HG02610 (cell line): ENCODE data around the gene ANKRD31.

Source experiments
- ATAC-seq: cut with Tn5 transposase; IDR thresholded peaks from one replicate; pipeline ENCODE4 v1.9.1; 2021; ENCODE audit warnings: mild to moderate bottlenecking, moderate library complexity; ENCODE audit not compliant: unreplicated experiment

Gene ANKRD31

DNA sequence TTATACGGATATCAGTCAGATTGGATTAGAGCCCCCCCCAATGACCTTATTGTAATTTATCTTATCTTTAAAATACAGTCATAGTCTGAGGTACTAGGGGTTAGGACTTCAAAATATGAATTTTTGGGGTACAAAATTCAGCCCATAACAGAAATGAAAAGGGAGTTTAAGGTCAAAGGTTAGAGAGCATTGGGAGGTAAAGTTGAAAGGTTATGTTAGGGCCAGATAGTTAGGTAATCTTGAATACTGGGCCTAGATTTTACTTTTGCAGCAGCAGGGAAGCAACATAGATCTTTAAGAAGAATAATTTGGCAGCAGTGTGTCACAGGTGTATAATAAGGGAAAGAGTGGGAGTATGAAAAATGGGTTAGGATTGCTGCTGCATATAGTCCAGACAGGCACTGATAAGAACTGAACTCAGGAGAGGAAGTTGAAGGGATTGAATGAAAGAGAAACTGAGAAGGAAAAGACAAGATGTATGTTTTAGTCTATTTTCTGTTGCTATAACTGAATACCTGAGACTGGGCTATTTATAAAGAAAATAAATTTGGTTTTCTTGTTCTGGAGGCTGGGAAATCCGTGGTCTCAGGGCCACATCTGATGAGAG is 173.7 kb downstream of the ANKRD31 start:
- no peak for ATAC-seq

DNA sequence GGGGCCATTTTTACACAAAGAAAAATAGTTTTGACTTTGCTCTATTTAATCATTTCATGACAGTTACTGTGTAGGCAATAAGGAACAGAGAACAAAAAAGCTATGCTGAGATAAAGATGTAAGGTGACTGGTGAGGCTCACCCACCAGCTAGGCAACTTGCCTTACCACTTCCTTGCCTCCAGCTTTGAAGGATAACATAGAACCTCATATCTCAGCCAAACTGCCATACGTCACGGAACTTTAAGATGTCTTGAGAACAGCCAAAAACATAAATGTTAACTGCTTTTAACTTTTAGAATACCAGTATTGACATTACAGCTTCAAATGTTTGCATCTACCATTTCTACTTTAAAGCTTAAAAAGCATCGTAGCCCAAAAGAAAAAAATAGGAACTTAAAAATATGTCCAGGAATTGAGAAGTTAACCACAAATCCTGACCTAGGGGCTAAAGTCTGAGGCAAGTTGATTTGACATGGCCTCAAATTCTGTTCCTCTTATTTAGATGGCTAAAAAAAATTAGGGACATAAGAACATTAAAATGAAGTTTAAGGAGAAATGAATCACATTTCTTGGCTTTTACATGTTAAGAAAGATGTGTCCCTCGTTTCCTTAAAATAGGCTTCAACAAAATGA is 176.6 kb downstream of the ANKRD31 start:
- ATAC-seq, result no peak

DNA sequence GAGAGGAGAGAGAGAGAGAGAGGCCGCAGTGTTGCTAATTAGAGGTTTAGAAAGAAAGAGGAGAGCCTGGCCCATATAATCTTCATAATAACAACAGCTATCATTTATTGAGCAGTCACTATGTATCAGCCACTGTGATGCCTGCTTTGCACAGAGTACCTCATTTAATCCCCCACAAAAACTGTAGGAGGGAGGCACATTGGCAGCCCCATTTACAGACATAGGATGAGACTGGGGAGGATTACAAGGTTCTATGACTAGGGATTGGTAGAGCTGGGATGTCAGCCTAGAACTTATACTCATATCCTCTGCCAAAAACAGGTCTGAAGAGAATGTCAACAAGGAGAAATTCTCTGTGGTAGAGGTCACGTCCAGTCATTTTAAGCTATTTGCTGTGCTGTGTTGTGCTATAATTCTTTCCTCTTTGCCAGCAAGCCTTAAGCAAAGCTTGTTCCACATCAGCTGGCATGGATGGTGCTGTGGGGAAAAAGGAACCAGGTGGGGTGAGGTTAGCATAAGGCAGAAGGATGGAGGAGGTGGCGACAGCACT is 177.6 kb downstream of the ANKRD31 start:
- no peak for ATAC-seq

DNA sequence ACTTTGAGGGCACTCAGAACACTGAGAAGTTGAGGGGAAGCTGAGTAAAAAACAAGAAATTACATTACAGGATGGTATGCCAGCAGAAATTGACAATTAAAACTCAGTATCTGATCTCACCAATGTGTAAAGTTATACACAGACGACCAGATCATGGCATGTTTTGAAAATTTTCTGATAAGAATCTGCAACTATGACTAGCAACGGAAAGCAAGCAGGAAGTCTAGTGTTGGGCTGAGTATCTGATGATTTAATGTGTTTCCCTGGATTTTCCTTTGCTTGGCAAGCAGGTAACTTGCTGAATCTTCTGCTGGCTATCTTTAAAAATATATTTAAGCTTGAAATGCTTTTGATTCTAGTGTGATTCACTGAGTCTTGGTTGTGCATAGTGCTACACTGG is 179.1 kb downstream of the ANKRD31 start:
- no peak for ATAC-seq

DNA sequence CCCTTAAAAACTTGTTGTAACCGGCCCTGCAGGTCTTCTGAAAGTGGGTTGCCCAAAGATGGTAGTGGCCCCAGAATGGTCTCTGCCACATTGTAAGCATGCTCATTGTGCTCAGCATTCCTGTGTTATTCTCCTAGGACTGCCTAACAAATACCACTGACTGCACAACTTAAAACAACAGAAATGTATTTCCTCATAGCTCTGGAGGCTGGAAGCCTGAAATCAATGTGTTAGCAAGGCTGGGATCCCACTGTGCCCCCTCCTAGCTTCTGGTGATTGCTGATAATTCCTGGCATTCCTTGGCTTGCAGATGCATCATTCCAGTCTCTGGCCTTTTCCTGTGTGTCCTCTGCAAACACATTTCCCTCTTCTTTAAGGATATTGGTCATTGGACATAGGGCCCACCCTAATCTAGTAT is 180.9 kb downstream of the ANKRD31 start:
- no peak for ATAC-seq

DNA sequence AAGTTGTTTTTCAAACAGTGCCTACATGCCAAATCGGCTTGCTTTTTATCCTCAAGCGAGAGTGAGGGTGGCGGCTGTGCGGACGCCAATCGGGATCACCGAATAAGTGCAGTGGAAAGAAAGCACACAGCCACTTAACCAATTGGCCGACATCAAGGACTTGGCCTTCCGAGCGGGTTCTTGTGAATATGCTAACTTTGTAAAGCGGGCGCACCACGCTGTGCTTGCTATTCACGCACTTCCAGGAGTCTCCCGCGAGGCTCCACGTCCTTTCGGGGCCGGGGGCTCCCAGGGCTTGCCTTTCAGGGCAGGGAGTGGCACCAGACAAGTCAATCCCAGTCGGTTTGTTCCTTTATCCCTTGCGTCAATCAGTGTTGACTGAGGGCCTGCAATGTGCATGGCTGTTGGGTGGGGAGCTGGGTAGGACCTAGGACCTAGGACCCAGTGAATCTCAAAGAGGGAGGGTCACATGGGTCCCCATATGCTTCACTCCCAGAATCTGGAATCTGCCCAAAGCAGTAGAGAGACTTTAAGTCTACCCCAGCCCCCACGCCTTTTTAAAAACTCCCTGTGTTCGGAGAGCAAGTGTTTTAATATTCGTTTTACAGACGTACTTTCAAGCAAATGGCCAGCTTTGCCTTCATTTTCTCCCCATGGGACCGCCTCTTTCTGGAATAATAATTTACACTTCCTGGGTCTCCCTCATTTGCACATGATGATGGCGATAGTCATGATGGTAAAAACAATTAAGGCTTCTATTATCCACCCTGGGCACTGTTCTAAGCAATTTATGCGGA is 182.3 kb downstream of the ANKRD31 start:
- ATAC-seq, result no peak

DNA sequence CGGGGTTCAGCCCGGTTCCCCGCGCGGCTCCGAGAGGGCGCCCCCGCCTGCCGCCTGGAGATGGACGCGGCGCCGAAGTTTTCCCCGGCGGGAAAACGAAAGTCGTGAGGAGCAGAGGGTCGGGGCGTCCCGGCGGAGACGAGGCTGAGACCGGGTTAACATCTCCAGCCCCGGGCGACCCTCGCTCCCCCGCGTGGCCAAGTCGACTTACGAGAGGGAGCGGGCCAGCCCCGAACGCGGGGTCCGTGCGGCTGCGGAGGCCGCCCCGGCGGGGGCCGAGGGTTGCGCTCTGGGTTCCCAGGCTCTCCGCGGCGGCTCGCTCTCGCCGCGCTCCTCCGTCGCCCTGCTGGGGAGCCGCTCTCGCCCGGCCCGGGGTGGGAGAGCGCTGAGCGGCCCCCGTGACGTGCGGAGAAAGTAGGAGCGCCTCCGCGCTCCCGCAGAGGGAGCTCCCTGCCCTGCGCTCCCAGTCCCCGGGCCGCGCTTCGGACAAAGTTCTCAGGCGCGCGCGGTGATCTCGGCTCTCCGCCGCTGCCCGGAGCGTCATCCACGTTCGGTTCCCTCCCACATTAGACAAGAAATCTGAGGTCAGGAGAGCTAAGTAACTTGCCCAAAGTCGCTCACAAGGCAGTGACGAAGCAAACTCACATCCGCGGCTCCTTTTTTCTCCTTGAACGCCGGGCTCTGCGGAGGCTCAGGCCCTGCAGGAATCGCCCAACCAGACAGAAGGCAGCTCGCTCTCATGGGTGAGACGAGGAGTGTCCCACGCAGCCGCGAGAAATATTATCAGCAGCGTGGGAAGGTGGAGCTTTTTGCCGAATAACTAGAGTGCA is 183.2 kb downstream of the ANKRD31 start:
- peak; percentile 23 for ATAC-seq

DNA sequence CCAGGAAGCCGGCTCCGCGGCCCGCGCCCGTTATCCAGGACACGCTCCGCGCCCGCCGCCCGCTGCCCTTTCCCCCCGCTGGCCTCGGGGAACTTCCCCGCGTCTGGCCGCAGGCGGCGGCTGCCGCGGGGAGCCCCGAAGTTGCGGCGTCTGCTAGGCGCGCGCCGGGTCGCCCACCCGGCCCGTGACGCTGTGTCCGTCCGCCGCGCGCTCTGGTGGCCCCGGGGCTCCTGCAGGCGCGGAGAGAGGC is 183.7 kb downstream of the ANKRD31 start:
- ATAC-seq, result peak; percentile 5

DNA sequence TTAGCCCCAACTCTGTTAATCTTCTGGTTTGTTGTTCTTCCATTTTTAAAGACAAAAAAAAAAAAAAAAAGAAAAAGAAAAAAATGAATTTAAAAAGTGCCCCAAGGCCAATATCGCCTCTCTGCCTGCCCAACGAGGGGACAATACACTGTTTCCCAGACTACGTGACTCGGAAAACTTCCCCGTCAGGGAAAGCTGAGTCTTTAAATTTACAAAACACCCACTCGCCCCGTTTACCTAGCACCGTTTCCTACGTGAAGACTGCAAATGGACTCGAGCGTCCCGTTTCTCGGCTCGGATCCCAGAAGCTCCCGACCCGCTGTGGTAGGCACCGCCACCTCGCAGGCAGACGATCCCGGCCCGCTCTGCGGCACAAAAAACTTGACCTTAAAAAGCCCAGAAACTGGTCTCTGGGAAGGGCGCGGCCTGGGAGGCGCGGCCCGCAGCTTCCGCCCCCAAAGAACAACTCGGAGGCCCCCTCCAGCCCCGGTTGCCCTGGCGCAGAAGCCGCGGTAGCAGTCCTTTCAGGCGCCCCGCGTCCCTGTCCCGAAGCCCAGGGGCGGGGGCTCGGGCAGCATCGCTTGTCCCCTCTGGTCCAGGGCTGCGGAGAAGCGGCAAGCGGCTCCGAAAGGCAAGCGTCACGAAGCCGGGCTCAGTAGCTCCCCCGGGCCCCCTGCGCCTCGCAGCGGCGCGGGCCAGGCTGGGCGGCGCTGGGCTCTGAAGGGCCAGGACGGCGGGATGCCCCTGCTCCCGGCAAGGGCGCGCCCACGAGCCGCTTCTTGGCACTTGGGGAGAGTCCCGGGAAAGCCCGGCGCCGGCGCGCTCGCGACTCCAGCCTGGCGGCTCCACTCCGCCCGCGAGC is 184.3 kb downstream of the ANKRD31 start, which contains the start of gene GCNT4:
Gene GCNT4 (minus strand): TSS at position 367 of the 862 bp plus-strand sequence. CDS start 22,521 bp downstream, outside the sequence.
- ATAC-seq, result peak; percentile 22

DNA sequence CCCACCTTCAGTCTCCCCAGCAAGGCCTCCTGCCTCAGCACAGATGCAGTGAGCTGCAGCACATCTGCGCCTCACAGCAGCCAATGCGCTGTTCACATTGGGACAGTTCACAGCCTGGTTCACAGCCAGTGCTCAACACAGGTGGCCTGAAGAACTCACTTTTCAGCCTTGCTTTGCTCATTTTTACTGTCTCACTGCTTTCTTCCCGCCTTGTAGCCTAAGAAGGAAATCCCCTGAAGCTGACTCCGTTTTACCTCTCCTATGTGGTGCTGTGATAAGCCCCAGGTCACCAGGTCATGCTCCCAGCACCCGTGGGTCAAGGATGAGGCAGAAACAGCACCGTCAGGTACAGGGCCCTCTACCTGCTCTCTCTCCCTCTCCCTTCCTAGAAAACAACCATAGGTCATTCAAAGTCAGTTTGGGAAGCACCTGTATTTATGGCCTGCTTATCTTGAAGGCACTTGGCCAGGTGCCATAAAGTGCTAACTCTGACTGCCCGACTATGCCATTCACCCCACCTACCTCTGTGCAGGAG is 185.4 kb downstream of the ANKRD31 start:
- no peak for ATAC-seq

DNA sequence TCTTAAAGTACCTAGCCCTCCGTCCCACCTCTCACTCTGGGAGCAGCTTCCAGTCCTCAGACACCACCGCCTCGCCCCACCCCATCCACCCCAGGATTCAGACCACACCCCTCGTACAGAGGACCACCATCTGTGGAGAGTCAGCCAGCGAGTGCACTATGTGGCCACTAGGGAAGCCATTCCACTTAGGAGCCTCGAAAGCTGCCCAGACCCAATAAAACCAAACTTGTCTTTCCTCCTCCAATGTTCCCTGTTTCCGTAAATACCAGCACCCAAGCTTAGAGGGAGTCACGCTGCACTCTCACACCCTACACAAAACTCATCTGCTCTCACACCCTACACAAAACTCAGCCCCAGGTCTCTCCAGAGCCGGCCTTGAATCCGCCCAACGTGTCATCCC is 186.3 kb downstream of the ANKRD31 start:
- ATAC-seq, result no peak

DNA sequence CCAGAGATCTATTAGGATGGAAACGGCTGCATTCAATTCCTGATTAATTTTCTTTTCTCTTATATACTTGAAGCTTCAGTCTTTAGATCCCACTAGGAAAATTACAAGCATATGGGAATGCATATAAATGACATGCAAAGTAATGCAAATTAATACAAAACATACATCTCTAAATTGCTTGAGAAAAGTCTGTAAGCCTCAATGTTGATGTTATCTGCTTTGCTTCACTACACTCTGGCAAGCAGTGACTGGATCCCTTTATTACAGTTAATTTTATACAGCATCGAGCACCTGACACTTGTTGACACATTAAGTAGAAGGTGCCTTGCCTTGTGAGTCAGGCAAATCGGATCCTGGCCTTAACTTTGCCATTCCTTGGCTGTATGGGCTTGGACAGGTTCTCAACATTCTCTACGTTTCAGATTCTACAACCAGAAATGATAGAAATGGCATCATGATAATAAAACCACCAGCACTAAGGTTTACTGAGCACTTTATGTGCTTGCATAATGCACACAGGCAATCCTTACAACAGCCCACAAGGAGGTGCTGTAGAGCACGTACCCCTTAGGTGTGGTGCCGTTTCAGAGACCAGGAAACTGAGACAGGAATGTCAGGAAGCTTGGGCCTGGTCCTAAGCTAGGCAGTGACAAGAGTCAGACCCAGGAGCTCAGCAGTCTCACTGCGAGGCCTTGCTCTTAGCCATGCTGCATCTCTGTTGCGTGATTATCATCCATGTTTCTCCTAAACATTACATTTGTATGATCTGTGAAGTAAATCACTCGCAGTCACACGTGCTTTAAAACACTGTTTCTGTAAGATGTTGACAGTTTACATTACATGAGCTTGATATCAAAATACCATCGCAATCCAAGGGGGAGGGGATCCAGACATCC is 187.0 kb downstream of the ANKRD31 start:
- no peak for ATAC-seq

DNA sequence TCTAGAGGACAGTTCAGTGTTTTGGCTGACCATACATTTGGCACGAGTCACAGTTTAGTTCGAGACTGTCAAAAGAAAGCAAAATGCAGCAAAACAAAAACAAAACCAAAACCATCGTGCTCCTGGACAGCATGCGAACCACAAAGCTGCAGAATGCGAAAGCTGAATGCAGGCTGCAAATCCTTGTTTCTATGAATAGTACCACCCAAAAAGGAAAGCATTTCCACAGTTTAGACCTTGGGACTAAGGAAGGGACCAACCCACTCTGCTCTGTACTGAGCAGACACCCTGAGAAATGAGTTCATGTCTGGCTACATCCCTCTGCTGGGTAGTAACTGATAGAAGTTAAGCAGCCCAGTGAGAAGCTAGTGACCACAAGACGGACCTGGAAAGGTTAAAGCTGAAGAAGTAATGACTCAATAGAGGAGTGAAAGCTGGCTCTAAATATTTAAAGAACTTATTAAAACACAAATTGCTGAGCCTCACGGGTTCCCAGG is 188.2 kb downstream of the ANKRD31 start:
- peak; percentile 51 for ATAC-seq

DNA sequence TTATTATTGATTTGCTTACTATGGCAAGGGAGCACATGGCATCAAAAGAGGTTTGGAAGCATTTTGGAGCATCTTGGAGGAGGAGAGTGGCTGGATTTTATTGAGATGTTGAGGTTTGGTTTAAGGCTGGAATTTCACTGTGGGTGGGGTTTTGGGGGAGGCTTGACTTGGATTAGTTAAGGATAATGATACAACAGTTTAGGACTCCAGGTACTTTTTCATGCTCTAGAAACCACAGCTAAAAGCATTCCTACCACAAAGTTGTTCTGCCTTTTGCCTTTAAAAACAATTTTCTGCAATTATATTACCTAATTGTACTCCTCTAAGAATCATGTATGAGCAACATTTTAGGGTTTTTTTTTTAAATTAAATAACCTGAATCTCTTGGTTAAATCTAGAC is 189.3 kb downstream of the ANKRD31 start:
- no peak for ATAC-seq

DNA sequence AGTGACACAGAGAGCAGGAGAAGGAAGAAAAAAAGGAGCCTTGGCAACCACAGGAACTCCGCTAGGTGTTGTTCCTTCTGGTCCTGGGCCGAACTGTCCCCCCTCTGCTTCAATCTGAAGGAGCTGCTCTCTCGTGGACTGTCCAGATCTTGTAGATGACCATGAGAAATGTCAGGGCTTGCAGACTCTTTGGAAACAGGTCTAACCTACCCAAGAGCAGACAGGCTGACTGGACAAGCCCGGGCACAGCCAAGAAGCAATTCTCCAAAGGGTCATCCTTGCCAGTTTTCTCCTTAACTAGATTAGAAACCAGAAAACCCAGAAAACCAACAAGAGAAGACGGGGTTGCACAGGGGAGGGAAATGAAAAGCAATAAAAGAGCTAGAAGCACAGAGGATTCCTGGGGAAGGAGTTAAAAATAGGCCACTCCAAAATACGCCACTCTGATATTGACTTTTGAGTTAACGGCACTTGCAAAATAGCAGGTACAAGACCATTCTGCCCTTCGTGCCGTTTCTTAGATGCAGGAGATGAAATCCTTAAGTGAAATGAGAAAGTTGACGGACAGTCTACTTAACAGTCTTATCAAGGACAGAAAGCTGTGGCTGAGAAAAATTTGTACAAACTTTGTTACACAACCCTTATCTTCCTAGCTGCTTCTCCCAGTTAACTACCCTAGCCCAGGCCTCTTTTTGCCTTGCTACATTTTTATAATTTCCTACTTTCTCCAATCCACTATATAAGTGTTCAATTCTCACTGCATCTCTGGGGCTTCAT is 190.1 kb downstream of the ANKRD31 start:
- no peak for ATAC-seq

DNA sequence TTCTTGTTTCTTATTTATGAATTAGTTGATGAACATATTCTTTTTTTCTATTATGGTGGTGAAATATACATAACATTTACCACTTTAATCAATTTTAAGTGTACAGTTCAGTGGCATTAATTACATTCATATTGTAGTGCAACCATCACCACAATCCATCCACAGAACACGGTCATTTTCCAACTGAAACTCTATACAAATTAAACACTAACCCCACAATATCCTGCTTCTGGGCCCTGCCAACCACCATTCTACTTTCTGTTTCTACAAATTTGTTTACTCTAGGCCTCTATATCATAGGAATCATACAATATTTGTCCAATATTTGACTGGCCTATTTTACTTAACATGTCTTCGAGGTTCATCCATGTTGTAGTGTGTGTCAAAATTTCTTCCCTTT is 191.6 kb downstream of the ANKRD31 start:
- ATAC-seq, result no peak

DNA sequence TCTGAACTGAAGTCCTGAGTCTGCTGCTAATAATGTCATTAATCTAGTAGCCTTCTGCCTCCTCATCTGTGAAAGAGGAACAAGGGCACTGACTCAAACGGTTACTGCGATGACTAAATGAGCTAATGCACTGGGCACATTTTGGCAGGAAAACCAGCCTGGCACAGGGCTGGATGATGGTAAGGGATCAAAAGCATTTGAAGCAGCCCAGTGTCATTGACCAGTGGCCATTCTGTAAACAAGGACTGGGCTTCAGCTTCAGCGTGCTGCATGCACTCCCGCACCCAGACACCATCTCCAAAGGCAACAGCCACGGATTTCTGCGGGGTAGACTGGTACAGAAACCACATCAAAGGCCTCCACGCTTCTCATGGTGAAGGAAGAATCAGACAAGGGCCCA is 192.3 kb downstream of the ANKRD31 start:
- ATAC-seq, result no peak
